IMR-90 (cell line): ENCODE measurements around the gene PRPF8. TPM values are rescaled to one million over a fixed set of nuclear protein-coding genes. Genes with fewer than 3 reads are reported as not detected.

Source experiments
- ATAC-seq: fragments of 200-7000 bp; cut with Tn5 transposase; 2 replicates; pipeline ENCODE4 v1.9.1; 2020; ENCODE audit warnings: low read depth, mild to moderate bottlenecking, moderate library complexity
- BruUV-seq: library from RNA; stranded (reverse); fragments of 400-500 nt; replicated peaks from 2 replicates; lab custom pipeline; 2021; lab: Mats Ljungman, UMichigan
- CTCF ChIA-PET: fragments of 300-600 bp; formaldehyde crosslinking; extraction: SDS; loops from one replicate; lab custom pipeline; 2021; ENCODE audit warnings: antibody characterized with exemption; lab: Yijun Ruan, JAX
- POLR2A ChIA-PET: fragments of 300-600 bp; sonication (Branson Sonifier 250); formaldehyde crosslinking; loops from one replicate; lab custom pipeline; 2022; ENCODE audit warnings: antibody characterized with exemption; ENCODE audit not compliant: unreplicated experiment; lab: Charles Lee
- DNase-seq: peaks from one replicate; pipeline ENCODE4 v3.0.0; 2013
- H2AFZ ChIP-seq: replicated peaks from 2 replicates; pipeline ENCODE3; 2013; ENCODE audit warnings: low read length, mild to moderate bottlenecking; ENCODE audit not compliant: poor library complexity
- H2AK5ac ChIP-seq: 2 replicates; pipeline ENCODE4 v1.6.1; 2013; ENCODE audit warnings: low read depth, low read length, inconsistent platforms
- H2AK9ac ChIP-seq: replicated peaks from 2 replicates; pipeline ENCODE3; 2013; ENCODE audit warnings: mild to moderate bottlenecking, low read depth, low read length, moderate library complexity; ENCODE audit not compliant: poor library complexity
- H2BK120ac ChIP-seq: 2 replicates; pipeline ENCODE4 v1.6.1; 2013; ENCODE audit warnings: low read depth, low read length, inconsistent platforms
- H2BK15ac ChIP-seq: 3 replicates; pipeline ENCODE4 v1.6.1; 2013; ENCODE audit warnings: low read depth, low read length, inconsistent platforms
- H2BK20ac ChIP-seq: 2 replicates; pipeline ENCODE4 v1.6.1; 2013; ENCODE audit warnings: low read depth, mild to moderate bottlenecking, inconsistent platforms, low read length, moderate library complexity
- H2BK5ac ChIP-seq: 2 replicates; pipeline ENCODE4 v1.6.1; 2013; ENCODE audit warnings: mild to moderate bottlenecking, low read depth, low read length, inconsistent platforms; ENCODE audit not compliant: poor library complexity, severe bottlenecking
- H3K14ac ChIP-seq: replicated peaks from 2 replicates; pipeline ENCODE4 v1.6.1; 2013; ENCODE audit warnings: low read depth, low read length, inconsistent platforms
- H3K18ac ChIP-seq: 2 replicates; pipeline ENCODE4 v1.6.1; 2013; ENCODE audit warnings: low read depth, low read length, control low read depth
- H3K23ac ChIP-seq: 2 replicates; pipeline ENCODE4 v1.6.1; 2013; ENCODE audit warnings: low read depth, low read length, inconsistent platforms
- H3K27ac ChIP-seq: 2 replicates; pipeline ENCODE4 v1.5.1; 2013; ENCODE audit warnings: mild to moderate bottlenecking, control low read depth, low read length; ENCODE audit not compliant: insufficient read depth
- H3K27me3 ChIP-seq: 2 replicates; pipeline ENCODE4 v1.6.1; 2013; ENCODE audit warnings: low read length; ENCODE audit not compliant: control insufficient read depth, insufficient read depth
- H3K36me3 ChIP-seq: 2 replicates; pipeline ENCODE4 v1.6.1; 2013; ENCODE audit warnings: low read length, mixed read lengths; ENCODE audit not compliant: control insufficient read depth, insufficient read depth
- H3K4ac ChIP-seq: 2 replicates; pipeline ENCODE4 v1.6.1; 2013; ENCODE audit warnings: low read depth, low read length, inconsistent platforms
- H3K4me1 ChIP-seq: 2 replicates; pipeline ENCODE4 v1.6.1; 2013; ENCODE audit warnings: low read length, mixed read lengths; ENCODE audit not compliant: control insufficient read depth, insufficient read depth
- H3K4me2 ChIP-seq: 2 replicates; pipeline ENCODE4 v1.6.1; 2013; ENCODE audit warnings: low read depth, mild to moderate bottlenecking, control low read depth, low read length, moderate library complexity
- H3K4me3 ChIP-seq: 2 replicates; pipeline ENCODE4 v1.5.1; 2013; ENCODE audit warnings: low read depth, mild to moderate bottlenecking, control low read depth, low read length, moderate library complexity; ENCODE audit not compliant: insufficient read depth
- H3K56ac ChIP-seq: 2 replicates; pipeline ENCODE4 v1.6.1; 2013; ENCODE audit warnings: low read length, inconsistent platforms; ENCODE audit not compliant: insufficient read depth; ENCODE audit errors: extremely low read depth
- H3K79me1 ChIP-seq, 2 experiments: 2 replicates each; pipeline ENCODE4 v1.6.1; 2013; ENCODE audit warnings: low read length in 2 of 2, inconsistent platforms in 1 of 2, low read depth in 1 of 2
- H3K9ac ChIP-seq: 2 replicates; pipeline ENCODE4 v1.6.1; 2013; ENCODE audit warnings: low read depth, low read length, control low read depth
- H3K9me1 ChIP-seq: 2 replicates; pipeline ENCODE4 v1.6.1; 2013; ENCODE audit warnings: low read length, inconsistent platforms; ENCODE audit not compliant: insufficient read depth
- H3K9me3 ChIP-seq: 2 replicates; pipeline ENCODE4 v1.6.1; 2013; ENCODE audit warnings: low read length; ENCODE audit not compliant: control insufficient read depth, insufficient read depth
- H4K20me1 ChIP-seq: 2 replicates; pipeline ENCODE4 v1.6.1; 2013; ENCODE audit warnings: low read length, inconsistent platforms; ENCODE audit not compliant: insufficient read depth
- H4K5ac ChIP-seq: 2 replicates; pipeline ENCODE4 v1.6.1; 2013; ENCODE audit warnings: mild to moderate bottlenecking, low read depth, low read length, control low read depth
- H4K8ac ChIP-seq, 2 experiments: 2 replicates each; pipeline ENCODE4 v1.6.1; 2013; ENCODE audit warnings: low read depth in 2 of 2, low read length in 2 of 2, control low read depth in 1 of 2, inconsistent platforms in 1 of 2
- H4K91ac ChIP-seq: 2 replicates; pipeline ENCODE4 v1.6.1; 2013; ENCODE audit warnings: low read depth, low read length, inconsistent platforms; ENCODE audit not compliant: insufficient read depth
- BHLHE40 ChIP-seq: fragments of 150-350 bp; IDR thresholded peaks from 2 replicates; pipeline ENCODE4 v1.6.1; 2016; ENCODE audit warnings: mild to moderate bottlenecking, low read depth, low read length
- CEBPB ChIP-seq: IDR thresholded peaks from 2 replicates; pipeline ENCODE4 v1.6.1; 2012; ENCODE audit warnings: low read depth, low read length, improper control_type of control experiment
- CHD1 ChIP-seq: IDR thresholded peaks from 2 replicates; pipeline ENCODE4 v1.6.1; 2012; ENCODE audit warnings: low read depth, low read length, improper control_type of control experiment
- FOS ChIP-seq: fragments of 150-350 bp; IDR thresholded peaks from 2 replicates; pipeline ENCODE4 v1.6.1; 2016; ENCODE audit warnings: low read depth, low read length
- MAFK ChIP-seq: IDR thresholded peaks from 2 replicates; pipeline ENCODE4 v1.6.1; 2012; ENCODE audit warnings: low read depth, low read length, improper control_type of control experiment
- MAZ ChIP-seq: IDR thresholded peaks from 2 replicates; pipeline ENCODE4 v1.6.1; 2012; ENCODE audit warnings: low read depth, mild to moderate bottlenecking, low read length, improper control_type of control experiment, moderate library complexity, borderline replicate concordance
- MXI1 ChIP-seq: IDR thresholded peaks from 2 replicates; pipeline ENCODE4 v1.6.1; 2012; ENCODE audit warnings: low read depth, mild to moderate bottlenecking, low read length, moderate library complexity, borderline replicate concordance
- NFE2L2 ChIP-seq: fragments of 150-350 bp; IDR thresholded peaks from 2 replicates; pipeline ENCODE4 v1.6.1; 2016; ENCODE audit warnings: low read depth, mild to moderate bottlenecking, low read length
- POLR2A ChIP-seq: IDR thresholded peaks from 2 replicates; pipeline ENCODE4 v1.6.1; 2012; ENCODE audit warnings: mild to moderate bottlenecking, low read depth, low read length
- RAD21 ChIP-seq: IDR thresholded peaks from 2 replicates; pipeline ENCODE4 v1.6.1; 2012; ENCODE audit warnings: low read length, improper control_type of control experiment
- RCOR1 ChIP-seq: IDR thresholded peaks from 2 replicates; pipeline ENCODE4 v1.6.1; 2012; ENCODE audit warnings: mild to moderate bottlenecking, low read length, improper control_type of control experiment; ENCODE audit not compliant: insufficient replicate concordance
- RFX5 ChIP-seq: IDR thresholded peaks from 2 replicates; pipeline ENCODE4 v1.8.0; 2012; ENCODE audit warnings: low read depth, mild to moderate bottlenecking, low read length, moderate library complexity
- SMC3 ChIP-seq: fragments of 150-350 bp; IDR thresholded peaks from 2 replicates; pipeline ENCODE4 v1.6.1; 2016; ENCODE audit warnings: low read depth, mild to moderate bottlenecking, antibody characterized with exemption, low read length, moderate library complexity
- WGBS, 2 experiments: methylation state at CpG; one replicate each; pipeline versions ENCODE4 v1.1.5 to v1.1.7; 2013; ENCODE audit warnings: missing lambda C conversion rate in 2 of 2; ENCODE audit not compliant: insufficient read length in 1 of 2; ENCODE audit errors: extremely low coverage in 2 of 2; 5-methylcytosine and 5-hydroxymethylcytosine counted together
- dilution Hi-C: fragments of 300-500 bp; cut with HindIII; formaldehyde crosslinking; loops from one replicate; pipeline ENCODE4 v1.14.3; 2018; ENCODE audit warnings: low sequenced_read_pairs; ENCODE audit not compliant: unreplicated experiment
- in situ Hi-C: fragments of 300-500 bp; cut with MboI; formaldehyde crosslinking; loops from 3 replicates; pipeline ENCODE4 v1.14.3; 2019; ENCODE audit warnings: low sequenced_read_pairs, inconsistent platforms, mixed read lengths
- intact Hi-C: fragments of 100-400 bp; cut with micrococcal nuclease; formaldehyde crosslinking; loops from 2 replicates; pipeline ENCODE4 v1.10.0; 2022
- polyA plus RNA-seq, 3 experiments: library from polyadenylated mRNA; depleted of rRNA; stranded (reverse); fragments of >200 nt; gene quantifications; 2 replicates each; pipeline ENCODE4 v1.2.3, GENCODE V29; 2012; ENCODE audit warnings: low replicate concordance in 1 of 3
- total RNA-seq: library from RNA; depleted of rRNA; stranded (reverse); fragments of >200 nt; gene quantifications from 2 replicates; pipeline ENCODE4 v1.2.3, GENCODE V29; 2012
- TF ChIP-seq, protein P1 (sequence below): fragments of 150-350 bp; IDR thresholded peaks from 2 replicates; pipeline ENCODE4 v1.6.1; 2016; ENCODE audit warnings: low read depth, mild to moderate bottlenecking, low read length, moderate library complexity, borderline replicate concordance
- TF ChIP-seq, protein P2 (sequence below): fragments of 150-350 bp; IDR thresholded peaks from 2 replicates; pipeline ENCODE4 v1.6.1; 2017; ENCODE audit warnings: mild to moderate bottlenecking, antibody characterized with exemption, low read length, low read depth
- TF ChIP-seq, protein P3 (sequence below): conservative IDR thresholded peaks from 2 replicates; pipeline ENCODE4 v1.5.1; 2012; ENCODE audit warnings: mild to moderate bottlenecking, low read depth, low read length, improper control_type of control experiment

Gene PRPF8
- total and polyA plus RNA-seq, 2 of the 4 experiments (the other 2 are of a cell fraction) = 141 to 160 TPM

DNA sequence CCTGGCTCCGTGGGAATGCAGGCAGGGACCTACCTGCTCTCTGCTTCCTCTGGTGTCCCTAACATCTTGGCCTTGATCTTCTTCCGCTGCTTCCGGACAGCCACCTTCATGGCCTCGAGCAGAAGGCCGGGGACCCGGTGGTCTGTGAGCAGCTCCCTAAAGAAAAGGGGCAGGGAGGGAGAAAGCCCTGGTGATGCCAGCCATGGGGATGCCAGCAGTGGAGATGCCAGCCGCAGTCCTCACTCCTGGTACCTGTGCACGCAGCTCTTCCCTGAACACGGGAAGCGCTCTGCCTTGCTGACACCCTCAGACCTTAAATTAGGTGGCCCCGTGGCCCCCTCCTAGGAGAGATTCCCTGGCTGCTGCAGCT lies 36.9 kb downstream of the PRPF8 start:
- H3K79me1 ChIP-seq = no peaks in the 10 kb centered on the region; a peak in 1 of 4 replicates
- no peaks in the 10 kb centered on the region for H3K27me3 ChIP-seq
- H2BK20ac ChIP-seq = 0 out of 2 replicates have a peak overlapping the region, but pooled peaks have one; percentile 1
- ATAC-seq (no peak), DNase-seq (no peak)
- peak overlapping the region; percentile 15 to 49; a peak in 1 of 4 replicates for H4K8ac ChIP-seq
- no peak overlapping the region for H3K4me3 ChIP-seq
- intact Hi-C loops = loop anchor here (5.0 kb wide), 1 partner anchor 390 kb away; no protein-coding TSS in a partner anchor
- peak overlapping the region; percentile 60 for H2AK9ac ChIP-seq
- H2BK15ac ChIP-seq = no peak overlapping the region; the same call in 2 of the 3 replicates
- no peak overlapping the region for H3K27ac ChIP-seq
- H3K56ac ChIP-seq = no peak overlapping the region
- 74% methylated on average over 4 of the region's 11 CpGs; no CpG with 5 or more reads in 1 of the 2 experiments for WGBS, 2 experiments
- peaks cover 30% of the 10 kb centered on the region for H3K4me1 ChIP-seq
- peaks cover 27% of the 10 kb centered on the region for H4K20me1 ChIP-seq
- H4K5ac ChIP-seq = no peak overlapping the region
- POLR2A ChIA-PET = no interaction called here
- 0 out of 2 replicates have a peak overlapping the region, but pooled peaks have one; percentile 51 for H3K23ac ChIP-seq
- dilution Hi-C loops = no loop called here
- H3K9me3 ChIP-seq = no peaks in the 10 kb centered on the region
- TF ChIP-seq, protein P1, sequence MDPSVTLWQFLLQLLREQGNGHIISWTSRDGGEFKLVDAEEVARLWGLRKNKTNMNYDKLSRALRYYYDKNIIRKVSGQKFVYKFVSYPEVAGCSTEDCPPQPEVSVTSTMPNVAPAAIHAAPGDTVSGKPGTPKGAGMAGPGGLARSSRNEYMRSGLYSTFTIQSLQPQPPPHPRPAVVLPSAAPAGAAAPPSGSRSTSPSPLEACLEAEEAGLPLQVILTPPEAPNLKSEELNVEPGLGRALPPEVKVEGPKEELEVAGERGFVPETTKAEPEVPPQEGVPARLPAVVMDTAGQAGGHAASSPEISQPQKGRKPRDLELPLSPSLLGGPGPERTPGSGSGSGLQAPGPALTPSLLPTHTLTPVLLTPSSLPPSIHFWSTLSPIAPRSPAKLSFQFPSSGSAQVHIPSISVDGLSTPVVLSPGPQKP = no peak
- no peak for TF ChIP-seq NFE2L2
- TF ChIP-seq MXI1 = no peak
- TF ChIP-seq POLR2A = no peak
- TF ChIP-seq FOS = no peak
- TF ChIP-seq BHLHE40 = no peak
- TF ChIP-seq SMC3 = no peak
- TF ChIP-seq, protein P2, sequence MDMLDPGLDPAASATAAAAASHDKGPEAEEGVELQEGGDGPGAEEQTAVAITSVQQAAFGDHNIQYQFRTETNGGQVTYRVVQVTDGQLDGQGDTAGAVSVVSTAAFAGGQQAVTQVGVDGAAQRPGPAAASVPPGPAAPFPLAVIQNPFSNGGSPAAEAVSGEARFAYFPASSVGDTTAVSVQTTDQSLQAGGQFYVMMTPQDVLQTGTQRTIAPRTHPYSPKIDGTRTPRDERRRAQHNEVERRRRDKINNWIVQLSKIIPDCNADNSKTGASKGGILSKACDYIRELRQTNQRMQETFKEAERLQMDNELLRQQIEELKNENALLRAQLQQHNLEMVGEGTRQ = no peak
- no peak for TF ChIP-seq MAFK
- no peak for TF ChIP-seq RFX5
- no peak for TF ChIP-seq CEBPB
- no peak for TF ChIP-seq MAZ
- TF ChIP-seq, protein P3, sequence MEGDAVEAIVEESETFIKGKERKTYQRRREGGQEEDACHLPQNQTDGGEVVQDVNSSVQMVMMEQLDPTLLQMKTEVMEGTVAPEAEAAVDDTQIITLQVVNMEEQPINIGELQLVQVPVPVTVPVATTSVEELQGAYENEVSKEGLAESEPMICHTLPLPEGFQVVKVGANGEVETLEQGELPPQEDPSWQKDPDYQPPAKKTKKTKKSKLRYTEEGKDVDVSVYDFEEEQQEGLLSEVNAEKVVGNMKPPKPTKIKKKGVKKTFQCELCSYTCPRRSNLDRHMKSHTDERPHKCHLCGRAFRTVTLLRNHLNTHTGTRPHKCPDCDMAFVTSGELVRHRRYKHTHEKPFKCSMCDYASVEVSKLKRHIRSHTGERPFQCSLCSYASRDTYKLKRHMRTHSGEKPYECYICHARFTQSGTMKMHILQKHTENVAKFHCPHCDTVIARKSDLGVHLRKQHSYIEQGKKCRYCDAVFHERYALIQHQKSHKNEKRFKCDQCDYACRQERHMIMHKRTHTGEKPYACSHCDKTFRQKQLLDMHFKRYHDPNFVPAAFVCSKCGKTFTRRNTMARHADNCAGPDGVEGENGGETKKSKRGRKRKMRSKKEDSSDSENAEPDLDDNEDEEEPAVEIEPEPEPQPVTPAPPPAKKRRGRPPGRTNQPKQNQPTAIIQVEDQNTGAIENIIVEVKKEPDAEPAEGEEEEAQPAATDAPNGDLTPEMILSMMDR = no peak
- no peak for TF ChIP-seq RAD21
- TF ChIP-seq RCOR1 = no peak
- no peak for TF ChIP-seq CHD1
- peaks cover 14% of the 10 kb centered on the region for H3K9me1 ChIP-seq
- H2BK5ac ChIP-seq = no peak overlapping the region
- peak overlapping the region; percentile 56 for H2AFZ ChIP-seq
- H3K18ac ChIP-seq = no peak overlapping the region
- H3K4me2 ChIP-seq = peak overlapping the region; percentile 84; the same call in 1 of the 2 replicates
- H3K36me3 ChIP-seq = peaks cover 22% of the 10 kb centered on the region
- H3K9ac ChIP-seq = no peak overlapping the region
- peak overlapping the region; percentile 69; the same call in 1 of the 2 replicates for H3K4ac ChIP-seq
- no peak overlapping the region for H3K14ac ChIP-seq
- H2AK5ac ChIP-seq = peak overlapping the region; percentile 73
- no peak overlapping the region; the same call in 1 of the 2 replicates for H2BK120ac ChIP-seq
- CTCF ChIA-PET = interaction anchor here (1.3 to 2.8 kb wide), 4 partner anchors 11 to 132 kb away, joined by 3 to 25 read pairs (median 4); no protein-coding TSS in a partner anchor
- in situ Hi-C loops = loop anchor here (5.0 kb wide), 1 partner anchor 70 kb away; no protein-coding TSS in a partner anchor
- peak overlapping the region; percentile 41 for H4K91ac ChIP-seq
- BruUV-seq = no TSS peak
